H1 (cell line): ENCODE data around the gene XRCC6. TPM values are rescaled to one million over a fixed set of nuclear protein-coding genes. Genes with fewer than 3 reads are reported as not detected.

Experiments
- CTCF ChIA-PET: fragments of 300-600 bp; sonication (Branson Sonifier 250); formaldehyde crosslinking; loops from one replicate; lab custom pipeline; 2021; ENCODE audit not compliant: partially characterized antibody; lab: Charles Lee
- POLR2A ChIA-PET: fragments of 300-600 bp; sonication (Branson Sonifier 250); formaldehyde crosslinking; loops from one replicate; lab custom pipeline; 2021; ENCODE audit warnings: inconsistent platforms; ENCODE audit not compliant: partially characterized antibody; lab: Charles Lee
- DNase-seq, 2 experiments: peaks; one replicate each; pipeline versions ENCODE4 v3.0.0 to v3.0.0-alpha.2; 2010 to 2022; ENCODE audit warnings: low spot score in 2 of 2, low read depth in 1 of 2, mixed read lengths in 1 of 2
- FAIRE-seq: peaks from 2 replicates; lab custom pipeline; 2011; peaks lifted over from hg19 to GRCh38; lab: Jason Lieb, UNC
- H2AFZ ChIP-seq: 2 replicates; pipeline ENCODE4 v1.8.1; 2012; ENCODE audit warnings: low read length, inconsistent platforms
- H2AK5ac ChIP-seq: 2 replicates; pipeline ENCODE4 v1.6.1; 2013; ENCODE audit warnings: low read depth, low read length
- H2BK120ac ChIP-seq: replicated peaks from 2 replicates; pipeline ENCODE3; 2013; ENCODE audit warnings: low read depth, low read length, inconsistent platforms
- H2BK12ac ChIP-seq: 2 replicates; pipeline ENCODE4 v1.6.1; 2013; ENCODE audit warnings: low read depth, low read length
- H2BK15ac ChIP-seq: 2 replicates; pipeline ENCODE4 v1.6.1; 2013; ENCODE audit warnings: low read length
- H2BK20ac ChIP-seq: 2 replicates; pipeline ENCODE4 v1.6.1; 2013; ENCODE audit warnings: low read length
- H2BK5ac ChIP-seq: 2 replicates; pipeline ENCODE4 v1.6.1; 2013; ENCODE audit warnings: low read depth, low read length
- H3K14ac ChIP-seq: 2 replicates; pipeline ENCODE4 v1.6.1; 2013; ENCODE audit warnings: inconsistent platforms; ENCODE audit not compliant: insufficient read length
- H3K18ac ChIP-seq: 2 replicates; pipeline ENCODE4 v1.6.1; 2013; ENCODE audit warnings: low read length; ENCODE audit errors: extremely low read depth
- H3K23ac ChIP-seq: 2 replicates; pipeline ENCODE4 v1.6.1; 2013; ENCODE audit warnings: inconsistent platforms; ENCODE audit not compliant: insufficient read length
- H3K23me2 ChIP-seq: 2 replicates; pipeline ENCODE4 v1.6.1; 2013; ENCODE audit warnings: low read depth, low read length
- H3K27ac ChIP-seq: 2 replicates; pipeline ENCODE4 v1.6.1; 2011; ENCODE audit warnings: low read depth, low read length, inconsistent platforms
- H3K27me3 ChIP-seq, 4 experiments: replicated peaks in 1 of 4; 1 replicate in 1 of 4; 2 replicates in 3 of 4; pipeline versions ENCODE4 v1.6.1 to v1.8.1; 2011 to 2013; ENCODE audit warnings: low read length in 3 of 4, mild to moderate bottlenecking in 3 of 4, inconsistent platforms in 2 of 4, mixed read lengths in 2 of 4, moderate library complexity in 1 of 4; ENCODE audit not compliant: control insufficient read depth in 3 of 4, insufficient read depth in 3 of 4; ENCODE audit errors: extremely low read depth in 1 of 4
- H3K36me3 ChIP-seq, 4 experiments: 2 replicates each; pipeline versions ENCODE4 v1.6.1 to v1.8.1; 2011 to 2013; ENCODE audit warnings: mild to moderate bottlenecking in 4 of 4, low read length in 3 of 4, moderate library complexity in 2 of 4, control low read depth in 1 of 4, inconsistent platforms in 1 of 4; ENCODE audit not compliant: insufficient read depth in 4 of 4, control insufficient read depth in 2 of 4
- H3K4ac ChIP-seq: replicated peaks from 2 replicates; pipeline ENCODE3; 2013; ENCODE audit warnings: low read length, low read depth, mixed read lengths, inconsistent platforms; ENCODE audit not compliant: insufficient read length
- H3K4me1 ChIP-seq, 4 experiments: replicated peaks in 1 of 4; 1 replicate in 1 of 4; 2 replicates in 3 of 4; pipeline versions ENCODE4 v1.6.1 to v1.8.1; 2011 to 2013; ENCODE audit warnings: low read length in 3 of 4, inconsistent platforms in 2 of 4, mixed read lengths in 1 of 4; ENCODE audit not compliant: insufficient read depth in 4 of 4, control insufficient read depth in 3 of 4
- H3K4me2 ChIP-seq, 2 experiments: 2 replicates each; pipeline versions ENCODE4 v1.6.1 to v1.8.1; 2011 to 2013; ENCODE audit warnings: low read depth in 2 of 2, low read length in 2 of 2, control low read depth in 1 of 2, inconsistent platforms in 1 of 2, mild to moderate bottlenecking in 1 of 2; ENCODE audit not compliant: insufficient read depth in 1 of 2
- H3K4me3 ChIP-seq, 4 experiments: fragments of 200-600, 300-600 bp in 1 of 4; sonication (generic), shearing (Covaris generic), sonication (Bioruptor Twin) in 1 of 4; 2 replicates each; pipeline versions ENCODE4 v1.5.1 to v1.8.1; 2011 to 2016; ENCODE audit warnings: low read length in 4 of 4, low read depth in 3 of 4, control low read depth in 2 of 4, inconsistent platforms in 2 of 4, mild to moderate bottlenecking in 2 of 4, mixed read lengths in 1 of 4, moderate library complexity in 1 of 4; ENCODE audit not compliant: insufficient read depth in 2 of 4; ENCODE audit errors: extremely low read depth in 1 of 4
- H3K56ac ChIP-seq: replicated peaks from 2 replicates; pipeline ENCODE3; 2013; ENCODE audit warnings: low read depth, mild to moderate bottlenecking, mixed read lengths, low read length, inconsistent platforms; ENCODE audit not compliant: insufficient read length
- H3K79me1 ChIP-seq: 2 replicates; pipeline ENCODE4 v1.6.1; 2013; ENCODE audit warnings: low read depth, low read length, control low read depth
- H3K79me2 ChIP-seq, 2 experiments: 2 replicates each; pipeline versions ENCODE4 v1.6.1 to v1.8.1; 2012 to 2013; ENCODE audit warnings: low read length in 2 of 2, mild to moderate bottlenecking in 2 of 2, inconsistent platforms in 1 of 2; ENCODE audit not compliant: insufficient read depth in 2 of 2, control insufficient read depth in 1 of 2
- H3K9ac ChIP-seq, 4 experiments: replicated peaks in 1 of 4; 1 replicate in 1 of 4; 2 replicates in 3 of 4; pipeline versions ENCODE4 v1.6.1 to v1.8.1; 2011 to 2013; ENCODE audit warnings: low read depth in 3 of 4, low read length in 3 of 4, control low read depth in 2 of 4, mild to moderate bottlenecking in 2 of 4, moderate library complexity in 2 of 4, inconsistent platforms in 1 of 4; ENCODE audit errors: extremely low read depth in 1 of 4
- H3K9me3 ChIP-seq, 2 experiments: 2 replicates each; pipeline versions ENCODE4 v1.6.1 to v1.8.1; 2012 to 2013; ENCODE audit warnings: mild to moderate bottlenecking in 2 of 2, moderate library complexity in 2 of 2, control low read depth in 1 of 2, inconsistent platforms in 1 of 2, low read depth in 1 of 2, low read length in 1 of 2, mixed read lengths in 1 of 2; ENCODE audit not compliant: insufficient read depth in 2 of 2
- H4K20me1 ChIP-seq, 2 experiments: replicated peaks in 1 of 2; 2 replicates each; pipeline versions ENCODE3 to v1.8.1; 2011 to 2013; ENCODE audit warnings: inconsistent platforms in 2 of 2, low read length in 2 of 2, mild to moderate bottlenecking in 1 of 2; ENCODE audit not compliant: insufficient read depth in 2 of 2, control insufficient read depth in 1 of 2
- H4K5ac ChIP-seq: 2 replicates; pipeline ENCODE4 v1.6.1; 2013; ENCODE audit warnings: low read length, low read depth, mixed read lengths, inconsistent platforms; ENCODE audit not compliant: insufficient read length
- H4K8ac ChIP-seq: 2 replicates; pipeline ENCODE4 v1.8.0; 2013; ENCODE audit warnings: mild to moderate bottlenecking, moderate library complexity, low read length, inconsistent platforms; ENCODE audit not compliant: insufficient read depth; ENCODE audit errors: extremely low read depth
- H4K91ac ChIP-seq: replicated peaks from 2 replicates; pipeline ENCODE3; 2013; ENCODE audit warnings: low read length, mixed read lengths, inconsistent platforms; ENCODE audit not compliant: insufficient read length
- BACH1 ChIP-seq: IDR thresholded peaks from 2 replicates; pipeline ENCODE4 v1.6.1; 2012; ENCODE audit warnings: low read length, improper control_type of control experiment
- CEBPB ChIP-seq: IDR thresholded peaks from 2 replicates; pipeline ENCODE4 v1.6.1; 2012; ENCODE audit warnings: low read depth, low read length
- EP300 ChIP-seq, 2 experiments: IDR thresholded peaks; 1 replicate in 1 of 2; 2 replicates in 1 of 2; pipeline ENCODE4 v1.6.1; 2011 to 2012; ENCODE audit warnings: low read depth in 2 of 2, low read length in 2 of 2, mild to moderate bottlenecking in 2 of 2, borderline replicate concordance in 1 of 2, inconsistent platforms in 1 of 2, moderate library complexity in 1 of 2
- PHF8 ChIP-seq: fragments of 200-600 bp; sonication (generic); conservative IDR thresholded peaks from 2 replicates; pipeline ENCODE4 v1.7.1; 2012; ENCODE audit warnings: low read depth, mild to moderate bottlenecking, inconsistent platforms, low read length, moderate library complexity
- TCF12 ChIP-seq: IDR thresholded peaks from 2 replicates; pipeline ENCODE4 v1.6.1; 2011; ENCODE audit warnings: low read depth, mild to moderate bottlenecking, low read length
- WGBS, 2 experiments: shearing (Covaris generic) in 1 of 2; methylation state at CpG; one replicate each; pipeline versions ENCODE4 v1.1.6 to v1.1.7; 2013 to 2015; ENCODE audit warnings: low lambda C conversion rate in 2 of 2, mixed read lengths in 2 of 2, inconsistent platforms in 1 of 2, low coverage in 1 of 2, missing lambda C conversion rate in 1 of 2; ENCODE audit not compliant: insufficient replicate concordance in 2 of 2, insufficient coverage in 1 of 2, insufficient read length in 1 of 2; ENCODE audit errors: extremely low coverage in 1 of 2, missing lambda C conversion rate in 1 of 2; 5-methylcytosine and 5-hydroxymethylcytosine counted together
- polyA plus RNA-seq, 7 experiments: library from polyadenylated mRNA; depleted of rRNA in 3 of 7; stranded (reverse) in 5 of 7; unstranded in 2 of 7; fragments of >200 nt in 5 of 7; fragments of 200-250 nt in 2 of 7; gene quantifications; 1 replicate in 5 of 7; 2 replicates in 1 of 7; 4 replicates in 1 of 7; pipeline versions ENCODE4 v1.2.1 to v1.2.3, GENCODE V29; 2011 to 2013; ENCODE audit warnings: missing spikeins in 2 of 7, mixed read lengths in 2 of 7
- total RNA-seq: library from RNA; stranded (reverse); fragmentation: NEBNext Ultra II Directional; extraction: Animal tissue kit (Norgen Biotek cat#: 25700); gene quantifications from 2 replicates; pipeline ENCODE4 v1.2.1, GENCODE V29; 2021
- TF ChIP-seq, protein P1 (sequence below): IDR thresholded peaks from 2 replicates; pipeline ENCODE4 v1.6.1; 2012; ENCODE audit warnings: low read length, inconsistent platforms
- TF ChIP-seq, protein P2 (sequence below), 3 experiments: IDR thresholded peaks; 1 replicate in 2 of 3; 2 replicates in 1 of 3; pipeline versions ENCODE4 v1.5.1 to v1.6.1; 2011; ENCODE audit warnings: low read length in 3 of 3, mild to moderate bottlenecking in 3 of 3, inconsistent platforms in 2 of 3, low read depth in 1 of 3, moderate library complexity in 1 of 3; ENCODE audit not compliant: insufficient read depth in 1 of 3; ENCODE audit errors: control extremely low read depth in 1 of 3

Gene XRCC6
- total and polyA plus RNA-seq, 2 of the 8 experiments (the other 6 are each of a cell fraction or from before 2014, with no cell fraction given): 150 to 490 TPM

DNA sequence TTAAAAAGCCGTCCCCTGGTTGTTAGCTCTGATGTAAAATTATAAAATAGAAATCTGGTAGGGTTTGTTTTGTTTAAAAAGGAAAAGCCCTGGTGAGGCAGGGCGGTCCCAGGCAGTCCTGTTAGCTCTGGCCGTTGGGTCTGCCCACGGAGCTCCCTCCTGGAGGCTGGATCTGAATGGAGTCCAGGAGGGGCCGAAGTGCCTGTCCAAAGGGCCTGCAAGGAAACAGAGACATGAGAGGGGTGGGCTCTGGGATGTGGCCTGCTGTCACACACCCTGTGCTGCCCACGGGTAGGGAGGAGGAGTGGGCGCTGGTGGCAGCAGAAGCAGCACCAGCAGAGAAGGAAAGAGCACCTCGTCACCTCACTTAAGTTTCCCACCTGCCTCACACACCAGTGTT lies 20.1 kb upstream of the XRCC6 start:
- Histone ChIP-seq H3K36me3 (peaks cover 2 to 30% (median 13%) of the 10 kb centered on the region in 4 experiments; a peak in 7 of 8 replicates), H3K23ac (no peak overlapping the region), H2AK5ac (no peak overlapping the region), H3K9me3 (no peaks in the 10 kb centered on the region), H3K27me3 (no peaks in the 10 kb centered on the region), H3K18ac (no peak overlapping the region), H4K20me1 (peaks cover 4 to 6% of the 10 kb centered on the region in 2 experiments), H4K8ac (no peak overlapping the region), H4K91ac (no peak overlapping the region), H2BK120ac (no peak overlapping the region), H2AFZ (no peak overlapping the region)
- no peak for TF ChIP-seq EP300 (IDR thresholded peaks at IDR 0.05; ENCODE audit: borderline replicate concordance in 1 of 2, low read depth in 2 of 2, low read length in 2 of 2)
- TF ChIP-seq, protein P1, sequence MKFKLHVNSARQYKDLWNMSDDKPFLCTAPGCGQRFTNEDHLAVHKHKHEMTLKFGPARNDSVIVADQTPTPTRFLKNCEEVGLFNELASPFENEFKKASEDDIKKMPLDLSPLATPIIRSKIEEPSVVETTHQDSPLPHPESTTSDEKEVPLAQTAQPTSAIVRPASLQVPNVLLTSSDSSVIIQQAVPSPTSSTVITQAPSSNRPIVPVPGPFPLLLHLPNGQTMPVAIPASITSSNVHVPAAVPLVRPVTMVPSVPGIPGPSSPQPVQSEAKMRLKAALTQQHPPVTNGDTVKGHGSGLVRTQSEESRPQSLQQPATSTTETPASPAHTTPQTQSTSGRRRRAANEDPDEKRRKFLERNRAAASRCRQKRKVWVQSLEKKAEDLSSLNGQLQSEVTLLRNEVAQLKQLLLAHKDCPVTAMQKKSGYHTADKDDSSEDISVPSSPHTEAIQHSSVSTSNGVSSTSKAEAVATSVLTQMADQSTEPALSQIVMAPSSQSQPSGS: no peak
- TF ChIP-seq, protein P2, sequence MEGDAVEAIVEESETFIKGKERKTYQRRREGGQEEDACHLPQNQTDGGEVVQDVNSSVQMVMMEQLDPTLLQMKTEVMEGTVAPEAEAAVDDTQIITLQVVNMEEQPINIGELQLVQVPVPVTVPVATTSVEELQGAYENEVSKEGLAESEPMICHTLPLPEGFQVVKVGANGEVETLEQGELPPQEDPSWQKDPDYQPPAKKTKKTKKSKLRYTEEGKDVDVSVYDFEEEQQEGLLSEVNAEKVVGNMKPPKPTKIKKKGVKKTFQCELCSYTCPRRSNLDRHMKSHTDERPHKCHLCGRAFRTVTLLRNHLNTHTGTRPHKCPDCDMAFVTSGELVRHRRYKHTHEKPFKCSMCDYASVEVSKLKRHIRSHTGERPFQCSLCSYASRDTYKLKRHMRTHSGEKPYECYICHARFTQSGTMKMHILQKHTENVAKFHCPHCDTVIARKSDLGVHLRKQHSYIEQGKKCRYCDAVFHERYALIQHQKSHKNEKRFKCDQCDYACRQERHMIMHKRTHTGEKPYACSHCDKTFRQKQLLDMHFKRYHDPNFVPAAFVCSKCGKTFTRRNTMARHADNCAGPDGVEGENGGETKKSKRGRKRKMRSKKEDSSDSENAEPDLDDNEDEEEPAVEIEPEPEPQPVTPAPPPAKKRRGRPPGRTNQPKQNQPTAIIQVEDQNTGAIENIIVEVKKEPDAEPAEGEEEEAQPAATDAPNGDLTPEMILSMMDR (IDR thresholded peaks at IDR 0.05; ENCODE audit: control extremely low read depth in 1 of 3, insufficient read depth in 1 of 3, low read depth in 1 of 3, low read length in 3 of 3): no peak
- TF ChIP-seq PHF8: no peak
- TF ChIP-seq BACH1: no peak
- no peak for TF ChIP-seq CEBPB
- TF ChIP-seq TCF12: no peak
- TF ChIP-seq, all 59 proteins: peak for 0
- 0 out of 7 replicates have a peak, but pooled peaks cover 0 to 2% (median 0%) of the 10 kb centered on the region in 4 experiments for H3K4me1 ChIP-seq
- no peak overlapping the region for H3K4me3 ChIP-seq
- ChIA-PET CTCF (interaction anchor here (0.6 to 7.4 kb wide), 3 partner anchors 22 to 281 kb away, joined by 3 to 164 read pairs (median 46); no protein-coding TSS in a partner anchor), POLR2A (interaction anchor here (0.7 to 1.8 kb wide), 3 partner anchors 10 to 18 kb away, joined by 3 to 8 read pairs (median 4); partner anchors contain the start of gene PMM1)
- H2BK20ac ChIP-seq: no peak overlapping the region
- no peak overlapping the region for H3K27ac ChIP-seq
- H3K14ac ChIP-seq: no peak overlapping the region
- no peak overlapping the region for H3K9ac ChIP-seq
- WGBS, 2 experiments: 89% methylated on average over 8 of the region's 8 CpGs; no CpG with 5 or more reads in 1 of the 2 experiments
- no peak for FAIRE-seq
- no peak for DNase-seq
- H3K4ac ChIP-seq: no peak overlapping the region
- H3K4me2 ChIP-seq: no peak overlapping the region
- H2BK12ac ChIP-seq: no peak overlapping the region
- H3K79me2 ChIP-seq: no peaks in the 10 kb centered on the region
- no peak overlapping the region for H2BK5ac ChIP-seq
- H2BK15ac ChIP-seq: no peak overlapping the region
- H3K23me2 ChIP-seq: peaks cover 2% of the 10 kb centered on the region; the same call in 1 of the 2 replicates
- H3K56ac ChIP-seq: no peak overlapping the region
- 0 out of 2 replicates have a peak, but pooled peaks cover 2% of the 10 kb centered on the region for H3K79me1 ChIP-seq
- H4K5ac ChIP-seq: no peak overlapping the region
